Activated T-cell treated with anti-CD3 and anti-CD28 coated beads for 1 hour (primary cell): Measurements from ENCODE around the gene METTL16.

Experiments used
- DNase-seq: peaks from one replicate; pipeline ENCODE4 v3.0.0-alpha.2; 2020; ENCODE audit warnings: low read depth

Gene METTL16

DNA sequence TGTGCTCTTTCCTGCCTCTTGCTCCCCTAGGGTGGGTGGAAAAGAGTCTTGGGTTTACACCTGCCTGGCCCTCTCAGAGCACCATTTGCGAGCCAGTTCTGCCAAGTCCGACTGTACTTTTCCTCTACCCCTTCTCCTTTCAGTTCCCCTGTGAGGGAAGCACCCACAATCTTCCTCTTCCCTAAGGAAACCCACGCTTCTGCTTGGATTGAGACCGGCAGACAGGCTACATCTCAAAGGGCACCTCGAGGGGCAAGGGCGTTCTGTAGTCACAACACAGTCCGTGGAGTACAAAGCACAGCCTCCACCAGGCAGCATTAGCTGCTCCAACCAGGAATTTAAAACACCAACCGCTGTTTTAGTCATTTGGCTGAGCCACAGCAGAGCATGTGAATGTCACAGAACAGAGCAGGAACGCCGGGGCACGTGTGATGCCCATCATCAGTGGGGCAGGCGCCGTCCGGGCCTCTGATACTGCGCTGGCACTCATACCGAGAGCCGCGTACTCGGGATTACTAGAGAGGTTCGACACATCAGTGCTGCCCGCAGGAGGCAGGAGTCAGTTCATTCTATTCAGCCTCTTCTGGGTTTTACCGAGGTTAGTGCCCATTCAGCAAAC lies 97.1 kb downstream of the METTL16 start:
- no peak for DNase-seq

DNA sequence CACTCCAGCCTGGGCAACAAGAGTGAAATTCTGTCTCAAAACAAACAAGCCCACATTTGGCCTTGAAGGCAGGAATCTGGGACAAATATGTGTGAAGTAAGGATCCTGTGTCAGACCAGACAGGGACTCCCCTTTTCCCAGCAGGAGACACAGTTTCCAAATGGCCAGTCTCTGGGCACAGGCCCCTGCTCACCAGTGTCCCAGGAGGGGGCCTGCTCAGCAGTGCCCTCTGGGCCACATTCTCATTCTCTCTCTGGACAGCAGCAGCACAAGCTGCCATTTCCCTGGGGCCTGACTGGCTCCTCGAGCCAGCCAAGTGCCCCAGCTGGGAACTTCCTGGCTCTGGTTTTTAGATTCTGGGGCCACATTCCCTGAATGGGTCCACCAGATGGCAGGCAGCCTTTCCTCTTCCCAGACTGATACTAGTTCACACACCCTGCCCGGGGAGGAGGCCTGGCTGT lies 99.1 kb downstream of the METTL16 start:
- no peak for DNase-seq

GRCh38 chr17:2410951-2411350 lies 100.7 kb downstream of the METTL16 start:
- DNase-seq, result no peak

- DNase-seq, result no peak
These were observed 104.5 kb downstream of the METTL16 start for GRCh38 chr17:2406903-2407790.

- DNase-seq, result no peak
These were observed 105.3 kb downstream of the METTL16 start for GRCh38 chr17:2406271-2406902.

DNA sequence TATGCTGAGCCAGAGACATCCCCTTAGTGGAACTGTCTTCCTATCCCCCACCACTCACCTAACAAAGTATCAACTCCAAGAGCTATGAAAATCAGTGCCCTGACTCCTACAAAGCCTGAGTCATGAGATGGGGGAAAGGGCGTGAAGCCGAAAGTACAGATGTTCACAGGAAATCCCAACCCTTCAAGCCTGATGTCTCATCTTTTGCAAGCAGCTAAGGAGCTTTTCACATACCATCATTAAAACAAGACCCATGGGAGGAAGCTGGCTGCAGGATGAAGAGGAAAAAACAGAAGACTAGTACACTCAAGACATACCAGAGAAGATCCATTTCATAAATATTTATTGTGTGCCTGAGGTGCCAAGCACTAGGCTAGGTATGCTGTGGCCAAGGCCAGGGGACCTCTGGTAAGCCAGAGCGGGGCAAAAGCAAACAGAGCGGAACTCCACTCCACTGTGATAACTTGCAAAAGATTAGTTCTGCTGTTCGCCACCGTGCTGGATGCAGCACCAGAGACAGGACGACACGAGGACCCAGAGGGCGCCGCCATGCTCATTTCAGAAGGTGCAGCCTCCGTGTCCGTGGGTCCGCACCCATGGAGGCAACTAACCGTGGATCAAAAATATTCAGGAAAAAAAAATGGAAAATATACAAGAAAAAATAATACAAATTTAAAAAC lies 106.3 kb downstream of the METTL16 start:
- no peak for DNase-seq

DNA sequence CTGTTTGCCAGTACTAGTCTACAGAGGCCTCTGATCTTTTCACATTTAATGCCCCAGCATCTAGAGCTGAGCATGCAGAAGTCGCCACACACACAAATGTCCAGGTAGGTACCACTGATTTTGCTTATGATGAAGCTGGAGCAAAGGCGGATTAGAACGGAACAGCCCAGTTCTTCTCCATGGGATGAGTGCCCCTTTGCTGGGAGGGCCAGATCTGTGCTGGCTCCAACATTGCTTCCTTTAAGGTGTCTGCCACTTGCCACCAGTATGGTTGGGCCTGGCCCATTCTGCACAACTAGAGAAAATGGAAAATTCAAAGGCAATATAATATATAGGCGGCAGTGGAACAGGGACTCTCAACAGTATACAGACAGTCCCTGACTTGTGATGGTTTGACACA lies 108.6 kb downstream of the METTL16 start:
- DNase-seq, result no peak

- no peak for DNase-seq
These were observed 109.1 kb downstream of the METTL16 start for GRCh38 chr17:2402544-2402943.

- DNase-seq, result peak; percentile 99
These were observed 110.1 kb downstream of the METTL16 start for GRCh38 chr17:2401426-2402221.

DNA sequence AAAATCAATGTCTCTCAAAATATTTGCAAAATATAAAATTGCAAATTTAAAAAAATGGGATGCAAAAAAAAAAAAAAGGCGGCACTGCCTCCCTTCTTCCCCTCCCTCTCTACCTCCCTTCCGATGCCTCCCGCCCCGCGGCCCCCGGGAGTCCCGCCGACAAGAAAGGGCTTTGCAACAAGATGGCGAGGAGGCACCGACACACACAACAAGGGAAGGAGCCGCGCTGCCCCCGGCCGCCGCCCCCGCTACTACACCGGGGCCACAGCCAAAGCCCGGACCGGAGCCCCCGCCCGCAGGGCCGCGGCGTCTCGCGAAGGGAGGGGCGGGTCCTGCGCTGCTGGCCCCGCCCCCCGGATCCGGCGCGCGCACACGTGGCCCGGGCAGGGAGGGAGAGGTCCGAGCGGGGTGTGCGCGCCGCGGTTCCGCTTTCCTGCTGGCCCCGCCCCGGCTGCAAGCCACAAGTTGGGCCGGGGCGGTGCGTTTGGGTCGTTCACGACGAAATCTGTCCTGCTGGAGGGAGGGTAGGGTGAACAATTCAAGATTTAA lies 110.7 kb downstream of the METTL16 start, which contains the start of gene MNT:
TSS of gene MNT (minus strand) at position 184 of the 549 bp plus-strand sequence. CDS start 348 bp downstream, outside the sequence.
- peak; percentile 89 for DNase-seq

- peak; percentile 38 for DNase-seq
These were observed 111.2 kb downstream of the METTL16 start for GRCh38 chr17:2400474-2400866.

GRCh38 chr17:2399572-2400473 lies 111.9 kb downstream of the METTL16 start:
- DNase-seq, result peak; percentile 87

DNA sequence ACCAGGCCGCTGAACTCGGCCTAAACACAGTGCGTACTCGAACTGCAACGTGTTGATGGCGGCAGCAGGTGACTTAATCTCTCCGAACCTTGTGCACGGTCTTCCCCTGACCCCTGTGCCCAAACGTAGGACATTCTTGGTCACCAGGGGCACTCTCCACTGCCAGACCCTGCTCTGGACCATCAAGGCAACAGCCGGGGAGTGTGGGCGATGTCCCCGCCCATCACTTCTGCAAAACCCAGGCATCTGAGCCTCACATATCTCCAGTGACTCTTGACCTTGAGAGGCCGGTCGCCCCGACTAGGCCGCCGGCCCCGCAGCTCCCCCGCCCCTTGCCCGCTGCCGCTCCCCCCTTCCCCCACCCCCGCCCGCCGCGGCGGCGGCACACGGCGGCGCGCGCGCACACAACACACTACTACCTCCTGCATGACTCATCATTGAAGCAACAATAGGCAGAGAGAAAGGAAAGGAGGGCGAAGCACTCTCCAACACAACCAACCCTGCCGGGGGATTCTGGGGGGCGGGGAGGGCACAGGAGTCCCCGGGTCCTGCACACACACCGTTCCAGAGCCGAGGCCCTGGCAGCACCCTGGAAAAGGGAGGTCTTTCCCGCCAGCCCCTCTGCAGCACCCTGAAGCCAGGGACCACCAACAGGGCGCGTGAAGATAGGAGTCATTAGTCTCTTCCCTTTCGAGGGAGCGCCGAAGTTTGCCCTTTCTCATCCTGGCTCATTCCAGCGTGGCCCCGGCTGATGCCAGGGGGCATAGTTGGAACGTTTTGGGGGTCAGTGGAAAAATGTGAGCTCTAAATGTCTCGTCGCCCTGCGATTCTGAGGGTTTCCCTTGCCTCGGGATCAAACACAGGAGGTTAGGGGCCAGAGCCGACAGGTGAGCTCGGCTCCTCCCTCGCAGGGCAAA lies 112.8 kb downstream of the METTL16 start:
- DNase-seq, result peak; percentile 50

- no peak for DNase-seq
These were observed 113.5 kb downstream of the METTL16 start for GRCh38 chr17:2398182-2398581.

GRCh38 chr17:2397247-2398171 lies 114.2 kb downstream of the METTL16 start:
- DNase-seq, result no peak

DNA sequence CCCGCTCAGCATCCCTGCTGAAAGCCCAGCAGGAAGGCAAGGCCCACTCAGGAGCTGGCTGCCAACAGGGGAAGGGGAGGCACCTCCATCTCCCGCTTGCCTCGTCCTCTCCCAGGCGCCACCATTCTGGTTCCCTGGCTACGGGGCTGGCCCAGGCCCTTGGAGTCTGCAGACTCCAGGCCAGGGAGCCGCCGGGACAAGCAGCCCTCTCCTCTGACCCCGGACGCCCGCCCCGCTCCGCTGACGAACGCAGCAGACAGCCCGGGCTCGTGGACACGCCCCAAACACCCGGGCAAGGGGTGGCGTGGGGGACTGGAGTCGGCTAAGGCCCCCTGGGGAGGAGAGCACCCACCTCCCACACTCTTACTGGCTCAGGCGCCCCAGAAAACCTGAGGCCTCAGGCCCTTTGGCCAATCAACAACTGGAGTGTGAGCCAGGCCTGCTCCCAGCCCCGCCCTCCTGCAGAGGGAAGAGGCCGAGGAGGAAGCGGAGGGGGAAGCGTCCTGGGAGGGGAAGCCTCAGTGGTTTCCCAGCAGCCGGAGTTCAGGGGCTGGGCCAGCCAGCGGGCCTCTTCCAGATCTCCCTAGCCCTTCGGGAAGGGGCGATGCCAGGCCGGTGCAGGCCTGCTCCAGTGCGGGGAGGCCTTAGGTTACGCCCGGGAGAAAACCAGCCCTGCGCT lies 115.0 kb downstream of the METTL16 start:
- DNase-seq, result peak; percentile 23

DNA sequence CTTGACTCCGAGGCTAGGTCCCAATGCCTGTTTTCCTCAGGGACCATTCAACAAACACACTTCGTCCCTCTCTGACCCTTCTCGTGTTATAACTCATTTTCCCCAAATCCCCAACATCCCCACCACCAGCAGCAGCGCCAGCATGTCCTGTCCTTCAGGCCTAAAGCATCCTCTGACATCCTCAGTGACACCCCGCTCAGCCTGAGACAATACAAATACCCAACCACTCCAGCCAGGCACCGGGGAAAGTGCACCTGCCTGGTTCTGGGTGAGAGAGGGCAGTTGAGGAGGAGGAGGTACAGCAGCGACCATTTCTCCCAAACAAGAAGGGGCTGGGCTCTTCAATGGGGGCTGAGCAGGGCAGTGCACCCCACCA lies 115.5 kb downstream of the METTL16 start:
- no peak for DNase-seq
